Left kidney (tissue), 2 donors: ENCODE data around the gene SGCG. TPM values are rescaled to one million over a fixed set of nuclear protein-coding genes. Genes with fewer than 3 reads are reported as not detected.
"Not testable (repeated sequence)": the region's sequence is repeated elsewhere in the genome, so short reads cannot be mapped to it uniquely, and the experiment has no call there.

ENCODE experiments used
- DNase-seq: peaks from one replicate; pipeline ENCODE4 v3.0.0-alpha.2; 2013
- polyA plus RNA-seq: library from polyadenylated mRNA; unstranded; fragments of 120-200 nt; gene quantifications from one replicate; pipeline ENCODE4 v1.2.1, GENCODE V29; 2013; ENCODE audit not compliant: insufficient read length

Gene SGCG
- polyA plus RNA-seq, 1 donor: 4.2 TPM

GRCh38 chr13:23205807-23206206 is 25.0 kb downstream of the SGCG start:
- DNase-seq: no peak

GRCh38 chr13:23212671-23213070 is 31.9 kb downstream of the SGCG start:
- DNase-seq: peak; percentile 17

GRCh38 chr13:23231241-23231640 is 50.5 kb downstream of the SGCG start:
- no peak for DNase-seq

- DNase-seq: no peak
Measured at GRCh38 chr13:23235994-23236393, 55.2 kb downstream of the SGCG start.

GRCh38 chr13:23243066-23243465 is 62.3 kb downstream of the SGCG start:
- DNase-seq: no peak

- DNase-seq: not testable (repeated sequence)
Measured at GRCh38 chr13:23248410-23248809, 67.6 kb downstream of the SGCG start.

- DNase-seq: no peak
Measured at GRCh38 chr13:23254506-23254905, 73.7 kb downstream of the SGCG start.

- DNase-seq: no peak
Measured at GRCh38 chr13:23267571-23267970, 86.8 kb downstream of the SGCG start.

- no peak for DNase-seq
Measured at GRCh38 chr13:23268441-23268840, 87.7 kb downstream of the SGCG start.

- DNase-seq: no peak
Measured at GRCh38 chr13:23271331-23271730, 90.6 kb downstream of the SGCG start.

- no peak for DNase-seq
Measured at GRCh38 chr13:23273498-23273897, 92.7 kb downstream of the SGCG start.

GRCh38 chr13:23279321-23279720 is 98.5 kb downstream of the SGCG start:
- DNase-seq: no peak

GRCh38 chr13:23288564-23288963 is 107.8 kb downstream of the SGCG start:
- DNase-seq: no peak

- DNase-seq: no peak
Measured at GRCh38 chr13:23288995-23289394, 108.2 kb downstream of the SGCG start.

GRCh38 chr13:23289917-23290357 is 109.2 kb downstream of the SGCG start:
- no peak for DNase-seq

GRCh38 chr13:23292586-23292985 is 111.8 kb downstream of the SGCG start:
- no peak for DNase-seq

- DNase-seq: not testable (repeated sequence)
Measured at GRCh38 chr13:23314837-23315236, 134.1 kb downstream of the SGCG start.

GRCh38 chr13:23319883-23320224 is 139.1 kb downstream of the SGCG start:
- no peak for DNase-seq

- no peak for DNase-seq
Measured at GRCh38 chr13:23320926-23321534, 140.3 kb downstream of the SGCG start.

GRCh38 chr13:23321535-23322241 is 140.9 kb downstream of the SGCG start:
- DNase-seq: no peak

GRCh38 chr13:23322353-23323336 is 141.9 kb downstream of the SGCG start:
- DNase-seq: no peak

- no peak for DNase-seq
Measured at GRCh38 chr13:23323946-23324709, 143.3 kb downstream of the SGCG start.
